Nephron progenitor cell (in vitro differentiated cells): Measurements from ENCODE around the gene CISH.

Source experiments
- DNase-seq: peaks from one replicate; pipeline ENCODE4 v3.0.0; 2021
- H3K27ac Mint-ChIP-seq: 2 replicates; pipeline ENCODE4 v1.8.0; 2021; ENCODE audit warnings: mild to moderate bottlenecking, moderate library complexity, mixed read lengths
- H3K27me3 Mint-ChIP-seq: 2 replicates; pipeline ENCODE4 v1.8.0; 2021; ENCODE audit warnings: mild to moderate bottlenecking, low read depth, mixed read lengths; ENCODE audit not compliant: poor library complexity
- H3K36me3 Mint-ChIP-seq: 2 replicates; pipeline ENCODE4 v1.8.0; 2021; ENCODE audit warnings: low read depth, mixed read lengths
- H3K4me1 Mint-ChIP-seq: 2 replicates; pipeline ENCODE4 v1.8.0; 2021; ENCODE audit warnings: mixed read lengths
- H3K4me3 Mint-ChIP-seq: 2 replicates; pipeline ENCODE4 v1.8.0; 2021; ENCODE audit warnings: mild to moderate bottlenecking, moderate library complexity, mixed read lengths
- H3K9me3 Mint-ChIP-seq: 2 replicates; pipeline ENCODE4 v1.8.0; 2021; ENCODE audit warnings: mild to moderate bottlenecking, moderate library complexity, mixed read lengths
- CTCF ChIP-seq: fragments of 200-600 bp; sonication (generic); IDR thresholded peaks from 2 replicates; pipeline ENCODE4 v1.5.0; 2021; ENCODE audit warnings: antibody characterized with exemption

CISH gene

GRCh38 chr3:50606596-50606995 lies 5.0 kb downstream of the CISH start:
- H3K27ac Mint-ChIP-seq, result no peak overlapping the region
- H3K4me3 Mint-ChIP-seq, result no peak overlapping the region
- H3K27me3 Mint-ChIP-seq, result peaks cover 15% of the 10 kb centered on the region
- H3K36me3 Mint-ChIP-seq, result no peaks in the 10 kb centered on the region
- H3K9me3 Mint-ChIP-seq, result no peaks in the 10 kb centered on the region
- DNase-seq, result no peak
- peaks cover 37% of the 10 kb centered on the region for H3K4me1 Mint-ChIP-seq
- no peak for TF ChIP-seq CTCF

- no peaks in the 10 kb centered on the region for H3K36me3 Mint-ChIP-seq
- H3K4me3 Mint-ChIP-seq, result no peak overlapping the region
- no peak for DNase-seq
- H3K27ac Mint-ChIP-seq, result no peak overlapping the region
- H3K4me1 Mint-ChIP-seq, result peaks cover 39% of the 10 kb centered on the region
- H3K27me3 Mint-ChIP-seq, result peaks cover 15% of the 10 kb centered on the region
- no peaks in the 10 kb centered on the region for H3K9me3 Mint-ChIP-seq
- TF ChIP-seq CTCF, result no peak
These were observed 5.7 kb downstream of the CISH start for GRCh38 chr3:50605901-50606326.

- no peaks in the 10 kb centered on the region for H3K36me3 Mint-ChIP-seq
- no peak for TF ChIP-seq CTCF
- H3K9me3 Mint-ChIP-seq, result no peaks in the 10 kb centered on the region
- H3K27ac Mint-ChIP-seq, result peak overlapping the region; percentile 69
- H3K27me3 Mint-ChIP-seq, result peaks cover 14% of the 10 kb centered on the region
- DNase-seq, result no peak
- peaks cover 34% of the 10 kb centered on the region for H3K4me1 Mint-ChIP-seq
- H3K4me3 Mint-ChIP-seq, result no peak overlapping the region
These were observed 6.7 kb downstream of the CISH start for GRCh38 chr3:50604628-50605588.

- Mint-ChIP-seq H3K9me3 (no peaks in the 10 kb centered on the region), H3K4me1 (peaks cover 29% of the 10 kb centered on the region), H3K36me3 (no peaks in the 10 kb centered on the region), H3K27me3 (peaks cover 7% of the 10 kb centered on the region), H3K27ac (peak overlapping the region; percentile 9), H3K4me3 (no peak overlapping the region)
- DNase-seq, result no peak
- TF ChIP-seq CTCF, result no peak
These were observed 7.4 kb downstream of the CISH start for GRCh38 chr3:50604110-50604621.

GRCh38 chr3:50603261-50604109 lies 8.1 kb downstream of the CISH start:
- Mint-ChIP-seq H3K4me1 (peaks cover 28% of the 10 kb centered on the region), H3K36me3 (no peaks in the 10 kb centered on the region), H3K27ac (peak overlapping the region; percentile 9), H3K9me3 (no peaks in the 10 kb centered on the region), H3K4me3 (no peak overlapping the region), H3K27me3 (peaks cover 5% of the 10 kb centered on the region)
- DNase-seq, result no peak
- no peak for TF ChIP-seq CTCF
